Measurements from ENCODE around the gene CHMP1A. TPM values are rescaled to one million over a fixed set of nuclear protein-coding genes. Genes with fewer than 3 reads are reported as not detected.
"Not testable (repeated sequence)": the region's sequence is repeated elsewhere in the genome, so short reads cannot be mapped to it uniquely, and the experiment has no call there.

Gene CHMP1A
- total and polyA plus RNA-seq, 5 experiments from 2014 or later: 48.9 to 75.4 (median 58.3) TPM

DNA sequence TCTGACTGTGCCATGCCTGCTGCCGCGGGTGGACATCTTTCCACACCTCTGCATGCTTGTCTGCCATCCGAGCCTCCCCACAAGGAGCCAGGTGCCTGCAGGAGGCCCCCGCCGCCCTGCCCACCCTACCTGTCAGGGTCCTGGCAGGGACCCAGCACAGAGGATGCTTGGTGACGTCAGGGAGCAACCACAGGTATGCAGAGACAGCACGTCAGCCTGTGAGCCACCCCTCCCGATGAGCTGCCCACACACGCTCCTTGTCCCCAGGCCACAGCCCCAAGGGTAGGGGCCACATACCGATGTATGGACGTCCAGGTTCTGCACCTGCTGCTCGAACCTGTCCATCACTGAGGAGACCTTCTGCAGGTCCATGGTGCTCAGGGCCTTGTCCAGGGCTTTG, 10.6 kb downstream of the CHMP1A start:
- peaks cover 0 to 50% (median 3%) of the 10 kb centered on the region in 3 donors for H3K36me3 Mint-ChIP-seq
- DNase-seq: no peak
- H3K27me3 Mint-ChIP-seq: no peaks in the 10 kb centered on the region
- ATAC-seq: no peak
- POLR2A ChIA-PET: interaction anchor here (0.6 kb wide), 1 partner anchor 404 kb away, joined by 3 read pairs; no protein-coding TSS in a partner anchor
- no peak overlapping the region for H3K27ac Mint-ChIP-seq
- H3K9me3 Mint-ChIP-seq: no peaks in the 10 kb centered on the region
- peaks cover 0 to 2% (median under 1%) of the 10 kb centered on the region in 4 donors for H3K4me1 Mint-ChIP-seq
- H3K4me3 Mint-ChIP-seq: no peak overlapping the region

DNA sequence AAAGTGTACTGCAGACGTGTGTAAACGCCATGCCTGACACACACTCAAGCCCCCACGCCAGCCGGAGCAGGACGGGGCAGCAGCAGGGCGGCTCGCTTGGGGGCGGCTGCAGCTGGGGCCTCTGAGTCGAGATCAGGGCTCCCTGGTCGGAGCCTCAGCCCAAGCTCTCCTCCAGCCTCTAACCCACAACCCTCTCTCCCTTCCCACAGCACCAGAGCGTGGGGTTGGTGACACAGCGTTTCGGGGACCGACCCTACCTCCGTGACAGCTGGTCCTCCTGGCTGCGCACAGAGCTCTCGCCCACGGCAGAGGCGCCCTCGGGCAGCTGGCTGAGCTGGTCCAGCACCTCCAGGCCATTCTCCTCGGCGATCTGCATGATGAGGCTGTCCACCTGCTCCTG, 11.2 kb downstream of the CHMP1A start:
- Mint-ChIP-seq H3K36me3 (peaks cover 0 to 47% (median 3%) of the 10 kb centered on the region in 3 donors), H3K27ac (no peak overlapping the region), H3K9me3 (no peaks in the 10 kb centered on the region), H3K27me3 (no peaks in the 10 kb centered on the region), H3K4me1 (peaks cover under 1 to 2% (median 1%) of the 10 kb centered on the region in 4 donors), H3K4me3 (no peak overlapping the region)
- no peak for ATAC-seq
- DNase-seq: no peak
- POLR2A ChIA-PET: no interaction called here

DNA sequence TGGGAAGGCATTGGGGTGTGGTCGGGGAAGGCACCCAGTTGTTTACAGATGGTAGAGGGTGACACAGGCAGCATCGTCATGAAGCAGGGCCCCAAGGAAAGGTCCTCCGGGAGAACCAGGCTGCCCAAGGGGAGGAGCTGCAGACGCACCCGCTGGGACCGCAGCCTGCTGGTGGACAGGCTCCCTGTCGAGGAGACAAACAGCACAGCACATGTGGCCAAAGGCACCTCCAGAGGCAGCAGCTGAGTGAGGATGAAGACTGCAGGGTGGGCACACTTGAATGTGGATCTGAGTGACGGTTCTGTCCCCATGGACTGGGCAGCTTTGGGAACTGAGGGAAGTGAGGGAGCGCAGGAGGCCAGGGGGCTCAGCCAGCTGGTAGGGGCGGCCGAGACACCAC, 12.4 kb downstream of the CHMP1A start:
- Mint-ChIP-seq H3K9me3 (no peaks in the 10 kb centered on the region), H3K4me3 (no peak overlapping the region), H3K27ac (peak overlapping the region in 1 of 10 donors; percentile 63), H3K36me3 (peaks cover 0 to 36% (median 3%) of the 10 kb centered on the region in 3 donors), H3K27me3 (no peaks in the 10 kb centered on the region), H3K4me1 (peaks cover 8 to 10% (median 9%) of the 10 kb centered on the region in 4 donors)
- DNase-seq: no peak
- no peak for ATAC-seq
- POLR2A ChIA-PET: no interaction called here

DNA sequence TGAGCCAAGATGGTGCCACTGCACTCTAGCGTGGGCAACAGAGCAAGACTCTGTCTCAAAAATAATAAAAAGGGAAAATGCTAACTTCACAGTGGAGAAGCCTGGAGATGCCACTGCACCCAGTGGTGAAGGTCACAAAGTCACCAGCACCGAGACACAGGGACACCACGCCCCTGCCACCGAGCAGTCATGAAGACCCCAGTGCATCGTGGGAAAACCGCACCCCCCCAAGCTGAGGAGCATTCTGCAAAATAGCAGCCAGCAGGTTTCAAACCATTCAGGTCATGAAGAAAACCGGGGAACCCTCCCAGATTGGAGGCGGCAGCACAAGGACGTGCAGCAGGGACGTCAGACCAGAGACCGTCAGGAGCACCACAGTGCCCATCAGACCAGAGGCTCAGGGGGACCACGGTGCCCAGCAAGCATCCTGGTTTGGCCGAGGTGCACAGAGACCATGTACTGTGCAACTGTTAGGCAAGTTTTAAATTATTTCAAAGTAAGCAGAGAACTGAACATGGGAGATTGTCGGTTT, 13.7 kb downstream of the CHMP1A start:
- DNase-seq: no peak
- ATAC-seq: no peak
- Mint-ChIP-seq H3K27me3 (no peaks in the 10 kb centered on the region), H3K36me3 (peaks cover 0 to 26% (median 3%) of the 10 kb centered on the region in 3 donors), H3K9me3 (no peaks in the 10 kb centered on the region), H3K27ac (peak overlapping the region in 3 of 10 donors; percentile 21 to 74 (median 22)), H3K4me3 (no peak overlapping the region), H3K4me1 (peaks cover 6 to 10% (median 9%) of the 10 kb centered on the region in 4 donors)
- POLR2A ChIA-PET: interaction anchor here (1.7 kb wide), 1 partner anchor 43 kb away, joined by 3 read pairs; the partner anchor contains the start of gene CDK10

DNA sequence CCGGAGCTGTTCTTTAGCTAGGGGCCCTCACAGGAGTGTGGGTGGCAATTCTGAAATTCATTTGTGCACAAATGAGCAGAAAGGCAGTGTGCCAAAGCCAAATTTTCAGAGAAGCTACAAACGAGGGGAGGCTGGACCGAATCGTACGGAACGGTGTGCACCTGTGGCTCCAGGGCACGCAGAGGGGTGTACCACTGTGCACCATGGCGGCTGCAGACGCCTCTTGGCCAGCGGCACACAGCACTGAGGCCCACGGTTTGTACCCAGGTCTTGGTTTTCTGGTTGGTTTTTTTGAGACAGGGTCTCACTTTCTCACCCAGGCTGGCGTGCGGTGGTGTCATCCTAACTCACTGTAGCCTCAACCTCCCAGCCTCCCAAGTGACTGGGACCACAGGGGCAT, 14.9 kb downstream of the CHMP1A start:
- peaks cover 0 to 3% (median 0%) of the 10 kb centered on the region in 5 donors for H3K27me3 Mint-ChIP-seq
- no peak overlapping the region for H3K27ac Mint-ChIP-seq
- DNase-seq (no peak), ATAC-seq (no peak)
- H3K4me1 Mint-ChIP-seq: peaks cover 6 to 10% (median 9%) of the 10 kb centered on the region in 4 donors
- peaks cover 0 to 20% (median 3%) of the 10 kb centered on the region in 3 donors for H3K36me3 Mint-ChIP-seq
- no peaks in the 10 kb centered on the region for H3K9me3 Mint-ChIP-seq
- POLR2A ChIA-PET: interaction anchor here (1.7 kb wide), 1 partner anchor 44 kb away, joined by 3 read pairs; the partner anchor contains the start of gene CDK10
- no peak overlapping the region for H3K4me3 Mint-ChIP-seq

DNA sequence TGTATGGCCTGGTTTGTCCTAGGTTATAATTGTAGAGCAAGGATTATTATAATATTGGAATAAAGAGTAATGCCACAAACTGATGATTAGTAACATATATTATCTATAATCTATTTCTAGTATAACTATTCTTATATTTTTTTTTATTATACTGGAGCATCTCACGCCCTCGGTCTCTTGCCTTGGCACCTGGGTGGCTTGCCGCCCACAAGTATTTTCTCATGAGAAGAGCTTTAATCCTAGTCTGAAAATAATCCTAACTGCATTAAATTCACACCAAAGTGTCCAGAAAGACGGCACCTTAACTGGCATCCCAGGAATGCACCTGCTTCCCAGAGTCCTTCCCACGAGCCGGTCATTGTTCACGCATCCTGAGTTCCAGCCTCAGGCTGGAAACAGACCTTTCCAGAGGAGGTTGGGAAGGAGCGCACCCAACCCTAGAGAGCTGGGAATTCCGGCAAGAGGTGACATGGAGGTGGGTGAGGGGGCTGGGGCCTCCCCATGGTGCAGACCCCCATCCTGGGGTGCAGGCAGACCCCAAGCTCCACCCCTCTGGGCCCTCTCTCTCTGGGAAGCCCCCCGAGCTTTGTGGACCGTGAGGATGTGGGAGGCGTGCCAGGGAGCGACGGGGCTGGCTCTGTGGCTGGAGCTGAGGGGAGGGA, 15.9 kb downstream of the CHMP1A start:
- Mint-ChIP-seq H3K4me3 (peak overlapping the region in 6 of 10 donors; percentile 76 to 85 (median 78)), H3K27ac (peak overlapping the region in 3 of 10 donors; percentile 15 to 69 (median 54)), H3K4me1 (peaks cover 6 to 10% (median 9%) of the 10 kb centered on the region in 4 donors), H3K27me3 (peaks cover 0 to 6% (median 0%) of the 10 kb centered on the region in 5 donors), H3K36me3 (peaks cover 0 to 16% (median 3%) of the 10 kb centered on the region in 3 donors), H3K9me3 (no peaks in the 10 kb centered on the region)
- POLR2A ChIA-PET: interaction anchor here (0.5 to 1.4 kb wide), 2 partner anchors 9 to 80 kb away, joined by 3 to 4 read pairs; no protein-coding TSS in a partner anchor
- DNase-seq (no peak), ATAC-seq (no peak)

DNA sequence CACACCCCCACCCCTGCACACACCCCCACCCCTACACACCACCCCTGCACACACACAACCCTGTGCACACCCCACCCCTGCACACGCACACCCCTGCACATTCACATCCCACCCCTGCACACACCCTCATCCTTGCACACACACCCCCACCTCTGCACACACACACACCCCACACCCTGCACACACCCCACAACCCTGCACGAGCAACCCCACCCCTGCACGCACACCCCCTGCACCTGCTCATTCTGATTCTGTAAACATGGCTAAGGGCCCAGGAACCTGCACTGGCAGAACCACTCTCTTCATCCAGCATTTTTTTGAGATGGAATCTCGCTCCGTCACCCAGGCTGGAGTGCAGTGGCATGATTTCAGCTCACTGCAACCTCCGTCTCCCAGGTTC, 18.1 kb downstream of the CHMP1A start:
- H3K4me3 Mint-ChIP-seq: peak overlapping the region in 1 of 10 donors; percentile 15
- POLR2A ChIA-PET: no interaction called here
- DNase-seq (no peak), ATAC-seq (no peak)
- H3K9me3 Mint-ChIP-seq: no peaks in the 10 kb centered on the region
- H3K4me1 Mint-ChIP-seq: peaks cover 6 to 10% (median 9%) of the 10 kb centered on the region in 4 donors
- no peaks in the 10 kb centered on the region for H3K36me3 Mint-ChIP-seq
- H3K27me3 Mint-ChIP-seq: peaks cover 0 to 10% (median 0%) of the 10 kb centered on the region in 5 donors
- no peak overlapping the region for H3K27ac Mint-ChIP-seq

DNA sequence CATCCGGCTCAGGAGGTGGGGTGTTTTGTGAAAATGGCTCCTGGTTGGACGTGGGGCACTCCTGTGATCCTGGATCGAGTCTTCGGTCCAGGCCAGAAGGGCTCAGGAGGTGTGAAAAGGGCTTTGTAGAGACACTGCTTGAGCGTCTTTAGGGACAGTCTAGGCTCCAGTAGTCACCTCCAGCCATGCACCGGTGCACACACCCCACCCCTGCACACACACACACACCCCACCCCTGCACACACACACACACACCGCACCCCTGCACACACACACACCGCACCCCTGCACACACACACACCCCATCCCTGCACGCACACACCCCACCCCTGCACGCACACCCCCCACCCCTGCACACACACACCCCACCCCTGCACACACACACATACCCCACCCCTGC, 19.1 kb downstream of the CHMP1A start:
- Mint-ChIP-seq H3K4me1 (peaks cover 6 to 10% (median 9%) of the 10 kb centered on the region in 4 donors), H3K27me3 (peaks cover 0 to 10% (median 0%) of the 10 kb centered on the region in 5 donors), H3K36me3 (no peaks in the 10 kb centered on the region), H3K9me3 (no peaks in the 10 kb centered on the region), H3K27ac (no peak overlapping the region), H3K4me3 (no peak overlapping the region)
- DNase-seq: no peak
- ATAC-seq: no peak
- POLR2A ChIA-PET: no interaction called here

DNA sequence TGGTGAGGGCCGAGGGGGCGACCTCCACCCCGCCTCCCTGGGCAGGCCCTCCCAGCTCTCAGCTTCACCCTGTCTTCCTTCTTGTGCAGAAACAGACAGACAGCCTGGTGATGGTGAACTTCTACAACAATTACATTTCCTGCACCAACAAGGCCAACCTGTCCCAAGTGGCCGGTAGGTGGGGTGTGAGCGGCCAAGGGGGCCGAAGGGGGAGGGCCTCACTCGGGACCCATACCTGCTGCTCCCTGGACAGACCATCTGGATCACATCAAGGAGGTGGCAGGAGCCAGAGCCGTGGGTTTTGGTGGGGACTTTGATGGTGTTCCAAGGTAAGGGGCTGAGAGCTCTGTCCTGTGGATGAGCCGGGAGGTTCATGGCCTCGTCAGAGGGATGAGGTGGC, 20.1 kb downstream of the CHMP1A start:
- no peak overlapping the region for H3K4me3 Mint-ChIP-seq
- ATAC-seq (no peak), DNase-seq (no peak)
- H3K36me3 Mint-ChIP-seq: no peaks in the 10 kb centered on the region
- no peak overlapping the region for H3K27ac Mint-ChIP-seq
- POLR2A ChIA-PET: no interaction called here
- peaks cover 0 to 10% (median 0%) of the 10 kb centered on the region in 5 donors for H3K27me3 Mint-ChIP-seq
- H3K4me1 Mint-ChIP-seq: peaks cover 6 to 10% (median 9%) of the 10 kb centered on the region in 4 donors
- H3K9me3 Mint-ChIP-seq: no peaks in the 10 kb centered on the region

DNA sequence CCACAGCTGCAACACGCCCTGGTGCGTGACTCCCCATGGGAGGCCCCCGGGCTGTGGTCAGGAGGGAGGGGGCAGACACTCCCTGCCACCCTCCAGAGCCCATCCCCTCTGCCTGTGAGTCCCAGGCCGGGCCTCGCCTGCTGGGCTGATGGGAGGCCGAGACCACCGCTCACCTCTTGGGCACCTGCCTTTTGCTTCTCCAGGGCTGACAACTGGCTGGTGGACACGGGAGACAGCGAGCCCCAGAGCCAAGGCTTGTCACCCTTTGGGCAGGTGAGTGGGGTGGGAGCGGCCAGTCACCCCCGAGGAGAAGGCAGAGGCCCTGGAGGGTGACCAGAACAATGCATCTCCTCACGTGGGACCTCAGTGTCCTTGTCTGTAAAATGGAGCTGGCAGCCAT, 20.8 kb downstream of the CHMP1A start:
- no peaks in the 10 kb centered on the region for H3K36me3 Mint-ChIP-seq
- no peaks in the 10 kb centered on the region for H3K9me3 Mint-ChIP-seq
- no peak for ATAC-seq
- POLR2A ChIA-PET: no interaction called here
- DNase-seq: no peak
- H3K4me1 Mint-ChIP-seq: peaks cover 6 to 10% (median 9%) of the 10 kb centered on the region in 4 donors
- no peak overlapping the region for H3K4me3 Mint-ChIP-seq
- peaks cover 0 to 10% (median 0%) of the 10 kb centered on the region in 5 donors for H3K27me3 Mint-ChIP-seq
- no peak overlapping the region for H3K27ac Mint-ChIP-seq

DNA sequence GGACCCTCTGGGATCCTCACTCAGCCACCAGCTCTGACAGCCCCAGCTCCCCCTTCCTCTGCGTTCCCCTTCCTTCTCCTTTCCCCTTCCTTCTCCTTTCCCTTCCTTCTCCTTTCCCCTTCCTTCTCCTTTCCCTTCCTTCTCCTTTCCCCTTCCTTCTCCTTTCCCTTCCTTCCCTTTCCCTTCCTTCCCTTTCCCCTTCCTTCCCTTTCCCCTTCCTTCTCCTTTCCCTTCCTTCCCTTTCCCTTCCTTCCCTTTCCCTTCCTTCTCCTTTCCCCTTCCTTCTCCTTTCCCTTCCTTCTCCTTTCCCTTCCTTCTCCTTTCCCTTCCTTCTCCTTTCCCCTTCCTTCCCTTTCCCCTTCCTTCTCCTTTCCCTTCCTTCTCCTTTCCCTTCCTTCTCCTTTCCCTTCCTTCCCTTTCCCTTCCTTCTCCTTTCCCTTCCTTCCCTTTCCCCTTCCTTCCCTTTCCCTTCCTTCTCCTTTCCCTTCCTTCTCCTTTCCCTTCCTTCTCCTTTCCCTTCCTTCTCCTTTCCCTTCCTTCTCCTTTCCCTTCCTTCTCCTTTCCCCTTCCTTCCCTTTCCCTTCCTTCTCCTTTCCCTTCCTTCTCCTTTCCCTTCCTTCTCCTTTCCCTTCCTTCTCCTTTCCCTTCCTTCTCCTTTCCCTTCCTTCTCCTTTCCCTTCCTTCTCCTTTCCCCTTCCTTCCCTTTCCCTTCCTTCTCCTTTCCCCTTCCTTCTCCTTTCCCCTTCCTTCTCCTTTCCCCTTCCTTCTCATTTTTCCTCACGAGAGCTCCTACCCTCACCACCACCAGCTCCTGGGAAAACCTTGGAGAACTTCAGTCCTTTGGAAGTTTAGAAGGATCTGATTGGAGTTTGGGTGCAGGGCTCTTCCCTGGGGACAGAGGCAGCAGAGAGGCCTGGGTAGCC, 22.8 kb downstream of the CHMP1A start:
- H3K4me3 Mint-ChIP-seq, H3K36me3 Mint-ChIP-seq, H3K9me3 Mint-ChIP-seq, H3K4me1 Mint-ChIP-seq, H3K27ac Mint-ChIP-seq, DNase-seq, ATAC-seq: not testable (repeated sequence)
- POLR2A ChIA-PET: interaction anchor here (0.6 kb wide), 1 partner anchor 18 kb away, joined by 3 read pairs; no protein-coding TSS in a partner anchor
- H3K27me3 Mint-ChIP-seq: peaks cover 0 to 10% (median 0%) of the 10 kb centered on the region in 5 donors

DNA sequence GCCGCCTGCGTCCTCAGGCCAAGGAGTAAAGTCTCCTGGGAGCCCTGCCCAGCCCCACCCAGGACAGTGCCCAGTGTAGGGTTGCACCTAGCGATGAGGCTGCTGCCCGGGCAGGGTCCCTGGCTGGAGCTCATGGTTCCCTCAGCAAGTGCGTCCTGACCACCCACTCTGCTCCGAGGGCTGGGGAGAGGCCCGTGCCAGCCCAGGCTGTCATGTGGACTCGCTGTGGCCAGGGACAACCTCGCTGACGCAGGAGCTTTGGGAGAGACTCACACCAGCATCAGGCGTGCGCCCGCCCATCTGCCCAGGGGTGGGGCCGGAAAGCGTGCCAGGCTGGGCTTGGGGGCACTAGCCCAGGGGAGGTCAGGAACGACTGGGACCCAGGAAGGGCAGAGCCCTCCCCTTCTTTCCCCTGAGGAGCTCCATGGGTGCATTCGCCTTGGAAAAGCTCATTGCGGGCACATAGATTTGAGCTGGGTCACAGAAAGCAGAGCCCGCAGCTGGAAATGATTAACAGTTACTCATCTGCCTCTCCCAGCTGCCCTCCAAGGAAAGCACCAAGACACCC, 24.4 kb downstream of the CHMP1A start:
- Mint-ChIP-seq H3K4me1 (no peaks in the 10 kb centered on the region), H3K36me3 (no peaks in the 10 kb centered on the region), H3K4me3 (no peak overlapping the region), H3K9me3 (no peaks in the 10 kb centered on the region), H3K27me3 (peaks cover 0 to 10% (median 0%) of the 10 kb centered on the region in 5 donors), H3K27ac (peak overlapping the region in 1 of 10 donors; percentile 79)
- DNase-seq: no peak
- ATAC-seq: no peak
- POLR2A ChIA-PET: no interaction called here

Data from naive thymus-derived CD8-positive, alpha-beta T cell (primary cell).